Mesendoderm (in vitro differentiated cells): ENCODE data around the gene TCERG1L.

Experiments
- DNase-seq: peaks from one replicate; pipeline ENCODE4 v3.0.0; 2013
- H2AK5ac ChIP-seq: 2 replicates; pipeline ENCODE4 v1.6.1; 2013; ENCODE audit warnings: low read length, inconsistent platforms
- H2BK120ac ChIP-seq: 2 replicates; pipeline ENCODE4 v1.6.1; 2013; ENCODE audit warnings: low read depth, mild to moderate bottlenecking, low read length, moderate library complexity, mixed read lengths
- H2BK15ac ChIP-seq: replicated peaks from 2 replicates; pipeline ENCODE4 v1.6.1; 2013; ENCODE audit warnings: low read depth, mild to moderate bottlenecking, moderate library complexity
- H2BK5ac ChIP-seq: 2 replicates; pipeline ENCODE4 v1.6.1; 2013; ENCODE audit warnings: low read length, inconsistent platforms
- H3K18ac ChIP-seq: 2 replicates; pipeline ENCODE4 v1.6.1; 2013; ENCODE audit warnings: mild to moderate bottlenecking, low read length, mixed read lengths
- H3K23ac ChIP-seq: one replicate; pipeline ENCODE4 v1.6.1; 2013; ENCODE audit warnings: low read length
- H3K27ac ChIP-seq: 2 replicates; pipeline ENCODE4 v1.5.1; 2013; ENCODE audit warnings: low read depth, mild to moderate bottlenecking, inconsistent platforms, low read length, moderate library complexity
- H3K27me3 ChIP-seq: 2 replicates; pipeline ENCODE4 v1.6.1; 2013; ENCODE audit warnings: low read length, control low read depth, mild to moderate bottlenecking, inconsistent platforms; ENCODE audit not compliant: insufficient read depth, poor library complexity
- H3K36me3 ChIP-seq: 2 replicates; pipeline ENCODE4 v1.6.1; 2013; ENCODE audit warnings: low read length, inconsistent platforms; ENCODE audit not compliant: control insufficient read depth, insufficient read depth
- H3K4ac ChIP-seq: one replicate; pipeline ENCODE4 v1.6.1; 2013; ENCODE audit warnings: low read depth, mild to moderate bottlenecking, low read length, moderate library complexity
- H3K4me1 ChIP-seq: 2 replicates; pipeline ENCODE4 v1.6.1; 2013; ENCODE audit warnings: low read depth, low read length, inconsistent platforms; ENCODE audit not compliant: control insufficient read depth
- H3K4me2 ChIP-seq: 2 replicates; pipeline ENCODE4 v1.6.1; 2013; ENCODE audit warnings: low read length
- H3K4me3 ChIP-seq: 2 replicates; pipeline ENCODE4 v1.5.1; 2013; ENCODE audit warnings: mild to moderate bottlenecking, low read length
- H3K56ac ChIP-seq: one replicate; pipeline ENCODE4 v1.6.1; 2013; ENCODE audit warnings: low read length
- H3K79me1 ChIP-seq: 2 replicates; pipeline ENCODE4 v1.6.1; 2013; ENCODE audit warnings: low read length, inconsistent platforms
- H3K79me2 ChIP-seq: 2 replicates; pipeline ENCODE4 v1.6.1; 2013; ENCODE audit warnings: mild to moderate bottlenecking, low read length; ENCODE audit not compliant: control insufficient read depth, insufficient read depth
- H3K9ac ChIP-seq: 2 replicates; pipeline ENCODE4 v1.6.1; 2013; ENCODE audit warnings: low read length, inconsistent platforms
- H4K5ac ChIP-seq: one replicate; pipeline ENCODE4 v1.6.1; 2013; ENCODE audit warnings: low read length
- H4K8ac ChIP-seq: one replicate; pipeline ENCODE4 v1.6.1; 2013; ENCODE audit warnings: low read depth, mild to moderate bottlenecking, control low read depth, low read length, moderate library complexity
- WGBS: extraction: QIAGEN DNeasy Blood & Tissue Kit; methylation state at CpG from one replicate; pipeline ENCODE4 v1.1.7; 2013; ENCODE audit warnings: low lambda C conversion rate, missing lambda C conversion rate; ENCODE audit not compliant: insufficient coverage; ENCODE audit errors: extremely low coverage; 5-methylcytosine and 5-hydroxymethylcytosine counted together

Gene TCERG1L

DNA sequence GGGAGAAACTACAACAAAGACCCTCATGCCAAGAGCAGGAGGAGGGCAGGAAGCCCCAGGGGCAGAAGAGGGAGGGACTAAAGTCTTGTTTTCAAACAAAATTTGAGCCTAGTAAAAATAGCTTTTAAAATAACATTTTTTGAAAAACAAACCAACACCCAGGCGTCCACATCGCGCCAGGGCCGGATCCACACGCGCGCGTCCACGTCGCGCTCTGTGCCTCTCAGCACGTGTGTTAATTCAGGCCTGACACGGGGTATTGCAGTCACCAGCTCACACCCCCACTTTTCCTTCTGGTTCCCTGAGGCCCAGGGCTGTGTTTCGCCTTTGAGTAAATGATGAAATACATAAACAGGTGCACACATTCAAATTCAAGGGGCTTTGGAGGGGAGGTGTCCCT is 196.2 kb downstream of the TCERG1L start:
- Histone ChIP-seq H3K4me2 (no peak overlapping the region), H2BK120ac (no peak overlapping the region), H3K27me3 (no peaks in the 10 kb centered on the region), H3K9ac (no peak overlapping the region), H3K36me3 (no peaks in the 10 kb centered on the region), H3K4me3 (no peak overlapping the region), H3K79me1 (no peaks in the 10 kb centered on the region), H3K18ac (no peak overlapping the region), H3K4ac (no peak overlapping the region), H2BK15ac (no peak overlapping the region), H4K5ac (no peak overlapping the region), H4K8ac (no peak overlapping the region), H3K4me1 (no peaks in the 10 kb centered on the region), H2BK5ac (no peak overlapping the region), H3K23ac (no peak overlapping the region), H3K56ac (no peak overlapping the region), H2AK5ac (no peak overlapping the region), H3K79me2 (no peaks in the 10 kb centered on the region), H3K27ac (no peak overlapping the region)
- no peak for DNase-seq
- WGBS = no CpG with 5 or more reads among the region's 14 CpGs

DNA sequence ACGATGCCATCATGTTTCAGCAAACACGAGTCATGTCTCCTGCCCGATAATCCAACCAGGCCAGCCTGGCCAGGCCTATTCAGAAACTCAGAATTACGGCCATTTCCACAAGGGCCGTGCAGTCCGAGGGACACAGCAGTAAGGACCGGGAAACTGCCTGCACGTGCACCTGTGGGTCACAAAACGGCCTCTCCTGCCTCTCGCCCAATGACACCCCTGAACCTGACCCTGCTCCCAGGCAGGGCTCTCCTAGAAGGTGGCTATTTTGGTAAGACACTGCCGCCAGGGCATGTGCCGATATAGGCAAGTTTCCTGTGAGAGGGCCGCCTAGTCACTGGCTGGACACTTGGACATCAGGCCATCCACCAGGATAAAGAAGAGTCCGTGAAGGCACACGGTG is 196.7 kb downstream of the TCERG1L start:
- no CpG with 5 or more reads among the region's 15 CpGs for WGBS

DNA sequence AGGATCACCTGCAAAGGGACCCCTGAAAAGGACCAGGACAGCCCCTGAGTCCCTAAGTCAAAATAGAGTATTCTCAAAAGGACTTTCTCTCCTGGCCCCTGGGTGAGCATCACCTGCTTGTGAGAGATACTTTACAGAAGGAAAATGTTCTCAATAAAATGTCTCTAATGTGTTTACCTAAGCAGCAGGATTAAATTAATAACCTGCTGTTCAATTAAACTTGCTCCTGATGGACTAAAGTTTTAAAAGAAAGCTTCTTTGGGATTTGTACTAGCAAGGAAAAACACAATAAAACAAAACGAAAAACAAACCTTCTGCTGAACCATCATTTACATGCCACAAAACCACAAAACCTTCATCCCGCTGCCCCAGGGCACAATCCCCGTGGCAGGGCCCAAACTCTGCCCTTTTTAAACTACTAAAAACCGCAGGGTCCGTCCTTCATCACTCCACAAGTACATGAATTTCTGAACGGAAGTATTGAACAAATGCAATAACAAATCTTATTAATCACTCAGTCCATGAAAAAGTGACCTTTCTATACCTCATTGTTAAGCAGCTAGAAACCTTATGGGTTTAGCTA is 197.7 kb downstream of the TCERG1L start:
- WGBS = no CpG with 5 or more reads among the region's 6 CpGs
- Histone ChIP-seq H3K27me3 (no peaks in the 10 kb centered on the region), H3K4me1 (no peaks in the 10 kb centered on the region)

More for the DNA sequence above, 196.7 kb downstream of the TCERG1L start:
- Histone ChIP-seq H3K4me3 (no peak overlapping the region), H2BK120ac (no peak overlapping the region), H3K79me2 (no peaks in the 10 kb centered on the region), H4K5ac (no peak overlapping the region), H3K27me3 (no peaks in the 10 kb centered on the region), H3K23ac (no peak overlapping the region), H3K4me1 (no peaks in the 10 kb centered on the region), H2AK5ac (no peak overlapping the region), H2BK15ac (no peak overlapping the region), H3K9ac (no peak overlapping the region), H3K4ac (no peak overlapping the region), H3K36me3 (no peaks in the 10 kb centered on the region), H3K27ac (no peak overlapping the region), H3K79me1 (no peaks in the 10 kb centered on the region), H3K18ac (no peak overlapping the region), H4K8ac (no peak overlapping the region), H3K56ac (no peak overlapping the region), H2BK5ac (no peak overlapping the region), H3K4me2 (no peak overlapping the region)
- DNase-seq = no peak

GRCh38 chr10:131113165-131113564 is 198.4 kb downstream of the TCERG1L start:
- no peaks in the 10 kb centered on the region for H3K4me1 ChIP-seq
- no peak overlapping the region for H3K23ac ChIP-seq
- no peak overlapping the region for H4K5ac ChIP-seq
- no peak overlapping the region for H3K4ac ChIP-seq
- no peak overlapping the region for H3K18ac ChIP-seq
- DNase-seq = no peak
- no peaks in the 10 kb centered on the region for H3K79me1 ChIP-seq
- H3K27me3 ChIP-seq = no peaks in the 10 kb centered on the region
- no peaks in the 10 kb centered on the region for H3K36me3 ChIP-seq
- H4K8ac ChIP-seq = no peak overlapping the region
- no peak overlapping the region for H2AK5ac ChIP-seq
- no CpG with 5 or more reads among the region's 9 CpGs for WGBS
- H3K79me2 ChIP-seq = no peaks in the 10 kb centered on the region
- no peak overlapping the region for H3K9ac ChIP-seq
- H3K4me2 ChIP-seq = no peak overlapping the region
- no peak overlapping the region for H2BK120ac ChIP-seq
- no peak overlapping the region for H2BK15ac ChIP-seq
- H2BK5ac ChIP-seq = no peak overlapping the region
- no peak overlapping the region for H3K56ac ChIP-seq
- no peak overlapping the region for H3K4me3 ChIP-seq
- no peak overlapping the region for H3K27ac ChIP-seq

More for the DNA sequence above, 197.7 kb downstream of the TCERG1L start:
- Histone ChIP-seq H3K79me1 (no peaks in the 10 kb centered on the region), H3K4me3 (no peak overlapping the region), H3K23ac (no peak overlapping the region), H3K4ac (no peak overlapping the region), H4K5ac (no peak overlapping the region), H3K9ac (no peak overlapping the region), H2BK5ac (no peak overlapping the region), H3K36me3 (no peaks in the 10 kb centered on the region), H3K18ac (no peak overlapping the region), H2AK5ac (no peak overlapping the region), H3K79me2 (no peaks in the 10 kb centered on the region), H3K56ac (no peak overlapping the region), H2BK120ac (no peak overlapping the region), H3K4me2 (no peak overlapping the region), H4K8ac (no peak overlapping the region), H3K27ac (no peak overlapping the region), H2BK15ac (no peak overlapping the region)
- DNase-seq = no peak

- no peak overlapping the region for H4K8ac ChIP-seq
- no peak for DNase-seq
- H3K9ac ChIP-seq = no peak overlapping the region
- H2AK5ac ChIP-seq = no peak overlapping the region
- H3K4me3 ChIP-seq = no peak overlapping the region
- WGBS = no CpG with 5 or more reads among the region's 18 CpGs
- no peak overlapping the region for H2BK120ac ChIP-seq
- no peak overlapping the region for H3K27ac ChIP-seq
- no peak overlapping the region for H3K4ac ChIP-seq
- no peaks in the 10 kb centered on the region for H3K79me1 ChIP-seq
- H3K27me3 ChIP-seq = no peaks in the 10 kb centered on the region
- H3K79me2 ChIP-seq = no peaks in the 10 kb centered on the region
- H3K4me2 ChIP-seq = no peak overlapping the region
- H4K5ac ChIP-seq = no peak overlapping the region
- no peaks in the 10 kb centered on the region for H3K36me3 ChIP-seq
- H3K23ac ChIP-seq = no peak overlapping the region
- no peak overlapping the region for H2BK5ac ChIP-seq
- H2BK15ac ChIP-seq = no peak overlapping the region
- no peak overlapping the region for H3K18ac ChIP-seq
- no peaks in the 10 kb centered on the region for H3K4me1 ChIP-seq
- no peak overlapping the region for H3K56ac ChIP-seq
These were observed 198.8 kb downstream of the TCERG1L start for GRCh38 chr10:131112691-131113090.

- no peak for DNase-seq
- H3K23ac ChIP-seq = no peak overlapping the region
- no peak overlapping the region for H3K4ac ChIP-seq
- no peaks in the 10 kb centered on the region for H3K79me1 ChIP-seq
- no CpG with 5 or more reads among the region's 16 CpGs for WGBS
- no peak overlapping the region for H2AK5ac ChIP-seq
- H3K79me2 ChIP-seq = no peaks in the 10 kb centered on the region
- H3K56ac ChIP-seq = no peak overlapping the region
- no peak overlapping the region for H4K5ac ChIP-seq
- H3K27me3 ChIP-seq = no peaks in the 10 kb centered on the region
- no peaks in the 10 kb centered on the region for H3K4me1 ChIP-seq
- no peak overlapping the region for H2BK5ac ChIP-seq
- H3K4me2 ChIP-seq = no peak overlapping the region
- H3K27ac ChIP-seq = no peak overlapping the region
- no peak overlapping the region for H3K4me3 ChIP-seq
- no peak overlapping the region for H4K8ac ChIP-seq
- H2BK15ac ChIP-seq = no peak overlapping the region
- no peak overlapping the region for H3K9ac ChIP-seq
- H3K18ac ChIP-seq = no peak overlapping the region
- H2BK120ac ChIP-seq = no peak overlapping the region
- no peaks in the 10 kb centered on the region for H3K36me3 ChIP-seq
These were observed 199.9 kb downstream of the TCERG1L start for GRCh38 chr10:131111471-131112080.
